HG03095 (cell line): ENCODE results near the gene NDUFV1.

Experiments
- ATAC-seq: cut with Tn5 transposase; IDR thresholded peaks from one replicate; pipeline ENCODE4 v1.9.1; 2021; ENCODE audit warnings: moderate library complexity; ENCODE audit not compliant: unreplicated experiment

NDUFV1 gene

DNA sequence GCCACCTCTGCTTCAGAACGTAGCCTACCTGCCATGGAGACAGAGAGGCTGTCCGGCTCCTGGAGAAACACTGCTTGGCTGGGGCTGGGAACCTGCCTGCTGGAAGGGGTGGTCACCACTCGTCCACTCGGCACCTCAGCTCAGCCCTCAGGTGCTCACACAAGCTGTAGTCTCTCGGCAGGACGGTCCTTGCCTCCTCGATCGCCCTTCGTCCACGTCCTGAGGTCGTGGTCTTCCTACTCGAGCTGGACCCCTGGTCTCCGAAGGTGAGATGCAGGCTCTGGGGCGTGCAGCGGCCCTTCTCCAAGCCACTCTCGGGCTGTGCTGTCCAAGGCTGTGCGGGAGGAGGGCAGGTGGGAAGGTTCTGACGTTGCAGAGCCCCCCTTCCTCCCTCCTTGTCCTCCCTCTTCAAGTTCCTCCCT is 32.7 kb downstream of the NDUFV1 start, which contains the start of gene TBX10:
Gene TBX10, minus strand, starts transcription at position 326 of the 422 bp plus-strand sequence. Its CDS starts 291 bp downstream, at position 35.
- ATAC-seq = no peak

- no peak for ATAC-seq
Measured at GRCh38 chr11:67640021-67640757, 33.5 kb downstream of the NDUFV1 start.

- no peak for ATAC-seq
Measured at GRCh38 chr11:67640758-67641337, 34.1 kb downstream of the NDUFV1 start.

DNA sequence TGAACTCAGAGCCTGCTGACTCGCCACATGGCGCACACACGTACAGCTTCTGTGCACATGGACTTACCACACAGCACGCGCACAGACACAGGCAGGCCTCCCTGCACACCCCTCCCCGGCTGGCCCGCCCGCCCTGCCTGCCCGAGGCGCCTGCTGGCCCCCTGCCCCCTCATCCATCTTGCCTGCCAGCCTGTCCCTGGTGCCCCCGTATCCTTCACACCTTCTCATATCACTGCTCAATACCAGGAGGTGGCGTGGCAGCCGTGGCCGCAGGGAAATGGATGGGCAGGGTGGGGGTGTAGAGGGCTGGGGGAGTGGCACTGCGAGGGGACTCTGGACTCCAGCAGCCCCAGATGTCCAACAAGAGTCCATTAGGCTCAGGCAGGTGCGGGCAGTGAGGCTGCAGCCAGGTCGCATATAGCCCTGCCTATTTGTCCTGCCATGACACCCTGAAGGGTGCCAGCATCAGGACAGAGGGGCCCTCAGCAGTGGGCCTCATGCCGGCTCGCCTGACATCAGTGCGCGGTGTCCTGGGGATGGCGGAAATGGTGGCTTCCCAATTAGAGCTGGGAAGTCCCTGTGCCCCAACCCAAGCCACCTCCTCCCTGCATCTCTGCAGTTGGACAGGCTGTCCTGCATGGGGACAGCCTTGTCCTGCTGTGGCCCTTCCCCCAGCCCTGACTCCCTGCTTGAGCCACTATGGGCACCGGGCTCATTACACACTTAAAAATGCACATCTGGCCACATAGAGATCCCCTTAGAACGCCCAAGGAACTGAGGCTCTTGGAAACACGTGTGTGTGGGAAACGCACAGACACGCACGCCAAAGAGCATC is 34.8 kb downstream of the NDUFV1 start:
- ATAC-seq = no peak

DNA sequence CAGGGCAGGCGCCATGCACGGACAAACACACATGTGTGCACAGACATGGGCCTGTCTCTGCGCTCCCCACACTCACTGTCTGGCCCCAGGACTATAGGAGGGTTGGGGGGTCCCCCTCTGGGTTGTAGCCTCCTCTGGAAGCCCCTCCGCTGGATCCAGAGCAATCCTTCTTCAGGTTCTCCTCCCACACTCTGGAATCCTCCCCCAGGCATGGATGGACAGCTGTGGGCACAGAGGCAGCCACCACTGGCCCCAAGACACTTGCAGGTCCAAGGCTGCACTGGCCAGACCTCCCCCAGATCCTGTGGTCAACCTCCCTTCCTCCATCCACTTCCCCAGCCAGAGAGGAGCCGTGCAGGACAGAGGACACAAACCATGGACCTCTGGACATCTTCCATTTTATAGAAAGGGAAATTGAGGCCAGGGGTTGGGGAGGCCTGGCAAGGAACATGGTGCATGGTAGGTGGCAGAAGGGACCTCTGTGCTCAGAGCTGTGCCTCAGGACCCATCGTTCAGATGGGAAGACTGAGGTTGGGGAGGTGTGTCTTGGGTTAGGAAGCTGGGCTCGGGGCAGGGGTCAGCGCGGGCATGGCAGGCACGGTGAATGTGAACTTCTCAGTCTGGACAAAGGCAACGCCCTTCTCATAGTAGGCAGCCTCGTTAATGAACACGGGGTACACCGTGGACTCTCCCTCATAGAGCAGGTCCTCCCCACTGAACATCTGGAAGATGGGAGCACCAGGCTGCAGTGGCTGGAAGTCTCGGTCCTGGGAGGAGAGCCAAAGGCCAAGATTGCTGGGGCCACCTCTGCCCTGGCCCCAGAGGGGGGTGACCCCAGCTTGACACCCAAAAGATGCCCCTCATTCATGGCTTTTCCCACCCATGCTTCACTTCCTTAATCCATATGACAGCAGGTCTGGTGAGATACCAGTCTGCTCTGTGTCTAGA is 35.7 kb downstream of the NDUFV1 start:
- ATAC-seq = no peak

DNA sequence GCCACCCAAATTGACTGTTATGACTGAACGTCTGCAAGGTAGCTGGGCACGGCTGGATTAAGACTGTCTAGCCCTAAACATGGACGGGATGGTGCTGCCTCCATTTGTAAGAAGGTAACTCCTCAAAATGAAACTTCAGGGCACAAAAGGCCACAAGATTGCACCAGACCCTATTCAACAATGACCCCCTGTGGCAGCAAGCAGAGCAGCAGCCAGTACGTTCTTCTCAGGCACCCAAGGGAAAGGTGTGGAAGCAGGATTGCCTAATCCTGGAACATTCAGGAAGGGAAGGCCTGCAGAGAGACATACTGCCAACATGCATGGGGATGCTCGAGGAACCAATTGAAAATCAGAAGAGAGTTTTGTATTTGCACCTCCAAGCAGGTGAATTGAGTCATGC is 37.3 kb downstream of the NDUFV1 start:
- ATAC-seq = no peak

GRCh38 chr11:67644472-67645418 is 38.0 kb downstream of the NDUFV1 start:
- no peak for ATAC-seq

DNA sequence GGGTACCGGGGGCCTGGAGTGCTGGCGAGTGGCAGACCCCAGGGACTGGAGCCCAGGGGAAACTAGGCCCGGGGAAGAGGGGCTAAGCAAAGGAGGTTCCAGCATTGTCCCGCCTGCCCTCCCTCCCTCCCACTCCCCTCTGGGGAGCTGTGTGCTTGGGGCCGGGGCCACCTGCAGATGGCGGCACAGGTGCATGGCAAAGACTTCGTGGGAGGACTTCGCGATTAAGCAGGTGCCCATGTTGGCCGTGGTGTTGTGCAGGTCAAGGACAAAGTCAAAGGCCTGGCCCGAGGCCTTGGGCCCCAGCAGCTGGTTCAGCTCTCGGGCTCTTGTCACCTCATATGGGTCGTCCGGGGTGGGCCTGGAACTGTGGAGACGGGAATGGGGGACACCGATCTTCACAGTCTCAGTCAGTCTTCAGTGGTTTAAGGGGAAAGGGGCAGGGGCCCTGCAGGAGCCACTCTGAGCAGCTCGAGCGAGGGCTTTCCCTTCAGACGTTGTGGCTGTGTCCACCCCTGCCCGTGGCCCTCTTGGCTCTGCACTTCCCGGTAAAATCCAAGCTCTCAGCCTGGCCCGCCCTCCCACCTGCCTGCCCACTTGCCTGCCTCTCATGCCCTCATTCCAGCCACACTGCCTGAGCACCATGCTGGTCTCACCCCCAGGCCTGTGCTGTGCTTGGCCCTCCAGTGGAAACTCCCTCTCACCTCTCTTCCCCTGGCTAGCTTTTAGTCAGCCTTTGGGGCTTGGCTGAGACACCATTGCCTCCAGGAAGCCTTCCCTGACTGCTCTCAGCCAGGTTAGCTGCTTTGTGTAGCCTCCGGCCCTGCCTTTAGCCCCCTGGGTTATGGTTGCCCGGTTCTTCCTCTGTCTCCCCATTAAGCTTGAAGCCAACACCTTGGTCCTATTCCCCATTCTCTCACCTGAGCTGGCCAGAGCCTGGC is 39.1 kb downstream of the NDUFV1 start:
- no peak for ATAC-seq

DNA sequence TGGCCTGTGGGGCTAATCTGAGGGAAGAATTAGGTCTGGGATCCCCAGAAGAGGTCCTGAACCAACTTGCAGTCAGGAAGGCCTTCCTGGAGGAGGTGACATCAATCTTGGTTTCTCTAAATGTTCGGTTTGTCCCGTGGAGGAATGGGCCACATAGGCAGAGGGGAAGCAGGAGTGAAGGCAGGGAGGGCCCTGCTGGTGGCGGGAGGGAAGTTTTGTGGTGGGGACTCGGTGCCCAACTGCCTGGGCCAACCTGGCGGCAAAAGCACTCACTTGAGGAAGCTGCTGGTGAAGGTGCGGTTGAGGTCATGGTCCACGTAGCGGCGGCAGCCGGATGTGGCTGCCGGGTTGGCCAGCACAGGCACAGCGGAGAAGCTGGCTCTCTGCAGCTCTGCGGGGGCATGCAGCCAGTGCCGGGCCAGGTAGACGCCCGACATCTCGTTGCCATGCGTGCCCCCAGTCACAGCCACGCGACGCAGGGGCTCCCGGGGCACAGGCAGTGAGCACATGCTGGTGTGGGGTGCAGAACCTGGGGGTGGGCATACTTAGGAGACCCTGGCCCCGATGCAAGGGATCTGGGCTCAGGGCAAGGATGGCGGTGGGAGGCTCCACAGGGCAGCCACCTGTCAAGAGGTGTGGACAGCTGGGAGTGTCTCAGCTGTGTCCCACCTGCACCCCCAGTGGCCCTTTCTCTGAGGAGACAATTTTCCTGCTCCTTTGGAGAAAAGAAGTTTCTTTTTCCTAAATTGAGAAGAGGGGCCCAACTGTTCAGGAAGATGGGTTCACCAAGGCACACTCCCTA is 40.0 kb downstream of the NDUFV1 start:
- no peak for ATAC-seq

DNA sequence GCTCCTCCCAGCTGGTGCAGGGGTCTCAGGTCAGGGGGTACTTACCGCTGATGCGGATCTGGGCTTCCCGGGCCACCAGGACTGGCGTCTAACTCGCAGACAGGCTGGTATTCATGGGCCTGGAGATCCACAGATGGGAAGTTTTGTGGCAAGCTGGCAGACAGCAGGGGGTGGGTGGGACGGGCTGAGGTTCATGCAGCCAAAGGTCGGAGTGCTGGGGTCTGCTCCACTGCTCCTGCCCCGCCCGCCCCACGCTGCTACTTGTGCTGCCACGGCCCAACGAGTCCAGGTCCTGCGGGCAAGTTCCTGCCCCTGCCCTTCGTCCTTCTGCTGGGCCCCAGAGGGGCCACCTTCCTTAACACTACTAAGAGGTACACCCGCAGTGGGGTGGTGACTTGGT is 40.7 kb downstream of the NDUFV1 start:
- no peak for ATAC-seq

DNA sequence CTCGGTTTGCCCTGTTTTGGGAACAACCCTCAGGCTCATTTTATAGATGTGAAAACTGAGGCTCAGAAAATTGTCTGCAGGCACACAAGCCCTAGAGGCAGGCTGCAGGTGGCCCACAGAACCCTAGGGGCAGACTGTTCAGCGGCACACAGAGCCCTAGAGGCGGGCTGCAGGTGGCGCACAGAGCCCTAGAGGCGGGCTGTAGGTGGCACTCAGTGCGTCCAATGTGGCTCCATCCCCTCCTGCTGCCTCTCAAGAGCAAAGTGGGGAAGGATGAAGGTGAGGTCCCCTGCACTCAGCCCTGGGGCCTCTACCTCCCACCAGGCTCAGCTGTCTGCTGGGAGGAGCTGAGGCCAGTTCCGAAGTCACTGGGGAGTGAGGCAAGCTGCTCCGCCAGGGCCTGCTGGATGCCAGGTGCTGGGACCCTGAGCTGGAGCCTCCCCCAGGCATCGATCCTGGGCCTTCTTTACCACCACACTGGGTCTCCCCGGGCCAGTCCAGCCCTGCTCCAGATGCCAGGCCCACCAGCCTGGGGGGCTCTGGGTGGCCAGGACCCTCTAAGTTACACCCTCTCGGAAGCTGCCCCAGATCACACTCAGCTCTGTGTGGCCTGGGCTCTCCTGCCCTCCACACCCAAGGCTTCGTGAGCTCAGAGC is 41.5 kb downstream of the NDUFV1 start:
- no peak for ATAC-seq

- no peak for ATAC-seq
Measured at GRCh38 chr11:67648796-67649613, 42.3 kb downstream of the NDUFV1 start.

- ATAC-seq = no peak
Measured at GRCh38 chr11:67649634-67650510, 43.1 kb downstream of the NDUFV1 start.

- ATAC-seq = no peak
Measured at GRCh38 chr11:67651976-67652781, 45.4 kb downstream of the NDUFV1 start.
